Ectodermal cell (in vitro differentiated cells): ENCODE measurements around the gene PDZD4.

Source experiments
- H3K27ac ChIP-seq: 2 replicates; pipeline ENCODE4 v1.7.0; 2013; ENCODE audit warnings: mild to moderate bottlenecking, low read depth, low read length; ENCODE audit not compliant: insufficient read depth, poor library complexity, severe bottlenecking
- H3K27me3 ChIP-seq: 2 replicates; pipeline ENCODE4 v1.7.0; 2013; ENCODE audit warnings: mild to moderate bottlenecking, low read length; ENCODE audit not compliant: insufficient read depth, control insufficient read depth, poor library complexity, severe bottlenecking
- H3K36me3 ChIP-seq: one replicate; pipeline ENCODE4 v1.7.0; 2013; ENCODE audit warnings: low read length; ENCODE audit not compliant: control insufficient read depth, insufficient read depth
- H3K4me1 ChIP-seq: one replicate; pipeline ENCODE4 v1.7.0; 2013; ENCODE audit warnings: low read length; ENCODE audit not compliant: control insufficient read depth, insufficient read depth
- H3K4me3 ChIP-seq: 2 replicates; pipeline ENCODE4 v1.7.0; 2013; ENCODE audit warnings: low read depth, low read length, control low read depth; ENCODE audit not compliant: insufficient read depth
- H3K9me3 ChIP-seq: 2 replicates; pipeline ENCODE4 v1.7.0; 2013; ENCODE audit warnings: mild to moderate bottlenecking, low read length, moderate library complexity; ENCODE audit not compliant: control insufficient read depth
- WGBS, 2 experiments: methylation state at CpG; one replicate each; pipeline ENCODE4 v1.1.7; 2013; ENCODE audit warnings: missing lambda C conversion rate in 2 of 2; 5-methylcytosine and 5-hydroxymethylcytosine counted together

Gene PDZD4

DNA sequence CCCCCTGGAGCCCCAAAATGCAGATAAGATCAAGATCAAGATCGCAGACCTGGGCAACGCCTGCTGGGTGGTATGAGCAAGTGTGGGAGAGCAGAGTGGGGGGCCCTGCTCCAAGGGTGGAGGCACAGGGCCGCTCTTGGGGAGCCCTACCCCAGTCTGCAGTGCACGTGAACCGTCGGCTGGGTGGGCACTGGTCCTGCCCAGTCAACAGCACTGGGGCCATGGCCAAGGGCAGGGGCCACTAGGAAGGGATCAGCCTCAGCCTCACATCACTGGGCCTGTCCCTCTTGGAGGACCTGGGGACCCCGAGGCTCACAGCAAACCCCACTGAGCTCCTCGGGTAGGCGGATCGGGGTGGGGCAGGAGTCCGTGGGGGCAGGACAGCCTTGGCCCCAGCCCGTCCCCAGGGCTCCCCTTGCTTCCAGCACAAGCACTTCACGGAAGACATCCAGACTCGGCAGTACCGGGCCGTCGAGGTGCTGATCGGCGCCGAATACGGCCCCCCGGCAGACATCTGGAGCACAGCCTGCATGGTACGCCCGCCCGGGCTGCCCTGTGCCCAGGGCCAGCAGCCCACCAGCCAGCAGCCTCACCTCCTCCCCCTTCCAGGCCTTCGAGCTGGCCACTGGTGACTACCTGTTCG is 45.9 kb downstream of the PDZD4 start:
- Histone ChIP-seq H3K27ac (no peak overlapping the region), H3K36me3 (no peaks in the 10 kb centered on the region), H3K9me3 (no peaks in the 10 kb centered on the region), H3K4me1 (peaks cover 2% of the 10 kb centered on the region), H3K4me3 (no peak overlapping the region), H3K27me3 (no peaks in the 10 kb centered on the region)
- WGBS, 2 experiments: 95 to 97% methylated on average over 27 of the region's 27 CpGs

DNA sequence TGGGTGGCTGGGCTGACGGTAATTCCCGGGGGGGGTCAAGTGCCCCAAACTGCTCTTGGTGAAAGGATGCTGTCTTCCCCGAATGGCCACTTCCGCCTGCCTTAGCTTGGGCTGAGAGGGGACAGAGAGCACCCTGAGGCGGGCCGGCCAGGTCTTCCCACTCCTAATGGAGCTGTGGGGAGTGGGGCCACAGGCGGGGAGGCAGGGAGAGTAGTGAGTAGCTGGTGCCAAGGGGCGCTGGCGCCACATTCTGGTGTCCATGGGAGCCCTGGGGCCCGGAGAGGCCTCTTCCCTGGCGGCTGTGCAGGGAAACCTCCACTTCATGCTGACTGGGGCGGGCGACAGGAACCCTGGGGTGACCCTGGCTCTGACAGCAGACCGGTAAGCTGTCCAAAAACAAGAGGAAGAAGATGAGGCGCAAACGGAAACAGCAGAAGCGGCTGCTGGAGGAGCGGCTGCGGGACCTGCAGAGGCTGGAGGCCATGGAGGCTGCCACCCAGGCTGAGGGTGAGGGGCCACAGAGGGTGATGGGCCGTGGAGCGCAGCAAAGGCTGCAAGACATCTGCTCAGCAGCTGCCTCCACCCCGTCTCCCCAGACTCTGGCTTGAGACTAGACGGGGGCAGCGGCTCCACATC is 46.8 kb downstream of the PDZD4 start:
- Histone ChIP-seq H3K4me3 (no peak overlapping the region), H3K36me3 (no peaks in the 10 kb centered on the region), H3K9me3 (no peaks in the 10 kb centered on the region), H3K27ac (no peak overlapping the region), H3K4me1 (peaks cover 2% of the 10 kb centered on the region), H3K27me3 (no peaks in the 10 kb centered on the region)
- 92 to 93% methylated on average over 24 of the region's 24 CpGs for WGBS, 2 experiments

- no peaks in the 10 kb centered on the region for H3K9me3 ChIP-seq
- WGBS, 2 experiments: 95 to 96% methylated on average over 13 of the region's 14 CpGs
- H3K4me1 ChIP-seq: peaks cover 2% of the 10 kb centered on the region
Measured at GRCh38 chrX:153782871-153783270, 47.5 kb downstream of the PDZD4 start.

DNA sequence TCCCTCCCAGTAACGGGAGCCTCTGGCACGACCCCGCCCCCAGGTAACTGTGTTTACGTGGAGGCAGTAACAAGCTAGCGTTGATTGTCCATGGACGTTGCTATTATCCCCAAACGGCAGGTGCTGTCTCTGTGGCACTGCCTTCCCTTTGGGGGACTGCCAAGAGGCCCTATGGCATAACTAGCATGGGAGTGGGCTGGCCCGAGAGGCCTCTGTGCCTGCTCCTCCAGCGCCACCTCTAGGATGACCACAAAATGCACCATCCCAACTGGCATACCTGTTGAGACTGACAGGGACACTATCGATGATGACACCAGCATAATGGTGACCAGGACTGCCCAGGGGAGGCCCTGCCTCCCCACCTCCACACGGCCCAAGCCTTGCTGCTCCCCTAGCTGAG is 48.0 kb downstream of the PDZD4 start:
- WGBS, 2 experiments: 79 to 91% methylated on average over 11 of the region's 11 CpGs
- H3K27ac ChIP-seq: no peak overlapping the region
- no peaks in the 10 kb centered on the region for H3K9me3 ChIP-seq
- no peak overlapping the region for H3K4me3 ChIP-seq
- no peaks in the 10 kb centered on the region for H3K36me3 ChIP-seq
- H3K4me1 ChIP-seq: peaks cover 2% of the 10 kb centered on the region
- no peaks in the 10 kb centered on the region for H3K27me3 ChIP-seq

More at GRCh38 chrX:153782871-153783270, 47.5 kb downstream of the PDZD4 start:
- no peaks in the 10 kb centered on the region for H3K27me3 ChIP-seq
- H3K36me3 ChIP-seq: no peaks in the 10 kb centered on the region
- H3K4me3 ChIP-seq: no peak overlapping the region
- H3K27ac ChIP-seq: no peak overlapping the region

GRCh38 chrX:153781428-153782047 is 48.8 kb downstream of the PDZD4 start:
- Histone ChIP-seq H3K9me3 (no peaks in the 10 kb centered on the region), H3K27me3 (no peaks in the 10 kb centered on the region), H3K4me3 (no peak overlapping the region), H3K27ac (no peak overlapping the region), H3K4me1 (peaks cover 2% of the 10 kb centered on the region), H3K36me3 (no peaks in the 10 kb centered on the region)
- WGBS, 2 experiments: 95% methylated on average over 24 of the region's 24 CpGs

GRCh38 chrX:153780678-153781427 is 49.5 kb downstream of the PDZD4 start, which contains the start of gene SRPK3:
SRPK3 (plus strand) TSS chrX:153781041; CDS start chrX:153781087, 46 bp downstream.
- Histone ChIP-seq H3K36me3 (no peaks in the 10 kb centered on the region), H3K4me1 (peaks cover 2% of the 10 kb centered on the region), H3K9me3 (no peaks in the 10 kb centered on the region), H3K27ac (no peak within 1 kb of the TSS), H3K27me3 (no peaks in the 10 kb centered on the region), H3K4me3 (no peak within 1 kb of the TSS)
- 93% methylated on average over 52 of the region's 52 CpGs for WGBS, 2 experiments

- 90 to 92% methylated on average over 18 of the region's 18 CpGs for WGBS, 2 experiments
- no peaks in the 10 kb centered on the region for H3K27me3 ChIP-seq
- H3K27ac ChIP-seq: no peak overlapping the region
- H3K36me3 ChIP-seq: no peaks in the 10 kb centered on the region
- H3K4me1 ChIP-seq: peaks cover 2% of the 10 kb centered on the region
- H3K9me3 ChIP-seq: no peaks in the 10 kb centered on the region
- H3K4me3 ChIP-seq: no peak overlapping the region
Measured at GRCh38 chrX:153779891-153780677, 50.3 kb downstream of the PDZD4 start.

- H3K27me3 ChIP-seq: no peaks in the 10 kb centered on the region
Measured at GRCh38 chrX:153778684-153779101, 51.7 kb downstream of the PDZD4 start.

DNA sequence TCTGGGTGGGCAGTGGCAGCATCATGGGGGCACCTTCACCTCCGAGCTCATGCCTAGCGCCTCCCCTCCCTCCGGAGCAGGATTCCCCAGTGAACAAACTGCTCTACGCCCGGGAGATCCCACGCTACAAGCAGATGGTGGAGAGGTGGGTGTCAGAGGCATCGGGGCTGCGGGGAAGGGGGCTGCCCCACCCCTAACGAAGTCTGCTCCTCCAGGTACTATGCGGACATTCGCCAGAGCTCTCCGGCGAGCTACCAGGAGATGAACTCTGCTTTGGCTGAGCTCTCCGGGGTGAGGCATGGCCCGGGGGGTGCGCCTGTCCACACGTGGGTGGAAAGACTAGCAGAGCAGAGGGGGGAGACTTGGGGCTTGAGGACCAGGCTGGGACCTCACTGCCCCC is 52.2 kb downstream of the PDZD4 start:
- H3K4me1 ChIP-seq: peaks cover 2% of the 10 kb centered on the region
- H3K4me3 ChIP-seq: no peak overlapping the region
- 89 to 91% methylated on average over 17 of the region's 17 CpGs for WGBS, 2 experiments
- no peaks in the 10 kb centered on the region for H3K27me3 ChIP-seq
- H3K36me3 ChIP-seq: no peaks in the 10 kb centered on the region
- no peak overlapping the region for H3K27ac ChIP-seq
- no peaks in the 10 kb centered on the region for H3K9me3 ChIP-seq

More at GRCh38 chrX:153778684-153779101, 51.7 kb downstream of the PDZD4 start:
- 93 to 94% methylated on average over 16 of the region's 16 CpGs for whole genome bisulfite sequencing, 2 experiments
- Histone ChIP-seq H3K27ac (no peak overlapping the region), H3K4me3 (no peak overlapping the region), H3K36me3 (no peaks in the 10 kb centered on the region), H3K4me1 (peaks cover 2% of the 10 kb centered on the region), H3K9me3 (no peaks in the 10 kb centered on the region)
